ENCODE measurements around the gene HACL1.
A peak's percentile ranks its signal among the peaks of the same experiment; 100 is the strongest.

HACL1 gene

GRCh38 chr3:15522016-15522415, 79.4 kb downstream of the HACL1 start:
- DNase-seq, result no peak

- DNase-seq, result no peak
Observed at GRCh38 chr3:15521573-15521965, 79.8 kb downstream of the HACL1 start, which contains the start of gene COLQ. Gene COLQ (minus strand): TSS chr3:15521706. CDS start chr3:15521625, 81 bp downstream.

GRCh38 chr3:15520804-15521572, 80.4 kb downstream of the HACL1 start:
- no peak for DNase-seq

- DNase-seq, result no peak
Observed at GRCh38 chr3:15520185-15520584, 81.2 kb downstream of the HACL1 start.

- no peak for DNase-seq
Observed at GRCh38 chr3:15519096-15519495, 82.3 kb downstream of the HACL1 start.

GRCh38 chr3:15514663-15515340, 86.6 kb downstream of the HACL1 start:
- no peak for DNase-seq

GRCh38 chr3:15513810-15514662, 87.3 kb downstream of the HACL1 start:
- no peak for DNase-seq

GRCh38 chr3:15513116-15513515, 88.3 kb downstream of the HACL1 start:
- DNase-seq, result no peak

GRCh38 chr3:15512166-15512565, 89.2 kb downstream of the HACL1 start:
- DNase-seq, result peak; percentile 60

- DNase-seq, result no peak
Observed at GRCh38 chr3:15511156-15511555, 90.2 kb downstream of the HACL1 start.
